Uterus (tissue), 4 donors: ENCODE data around the gene AADAT. TPM values are rescaled to one million over a fixed set of nuclear protein-coding genes. Genes with fewer than 3 reads are reported as not detected.
"Not testable (repeated sequence)": the region's sequence is repeated elsewhere in the genome, so short reads cannot be mapped to it uniquely, and the experiment has no call there.

Experiments
- DNase-seq, 2 donors: peaks; one replicate each; pipeline ENCODE4 v3.0.0-alpha.2; 2019 to 2020
- H3K27ac ChIP-seq, 2 donors: fragments of 200-600 bp; sonication (generic); 1 replicate in 1 of 2; 2 replicates in 1 of 2; pipeline ENCODE4 v1.5.1; 2016 to 2018
- H3K27me3 ChIP-seq, 2 donors: fragments of 200-600 bp; sonication (generic); one replicate each; pipeline ENCODE4 v1.5.1; 2018 to 2019; ENCODE audit warnings: control low read depth in 1 of 2
- H3K36me3 ChIP-seq, 2 donors: fragments of 200-600 bp; sonication (generic); one replicate each; pipeline ENCODE4 v1.5.1; 2019; ENCODE audit warnings: control low read depth in 1 of 2
- H3K4me1 ChIP-seq, 2 donors: fragments of 200-600 bp; sonication (generic); one replicate each; pipeline ENCODE4 v1.5.1; 2018 to 2019; ENCODE audit warnings: control low read depth in 1 of 2
- H3K4me3 ChIP-seq, 2 donors: fragments of 200-600 bp; sonication (generic); 1 replicate in 1 of 2; 2 replicates in 1 of 2; pipeline ENCODE4 v1.5.1; 2018 to 2019; ENCODE audit warnings: mild to moderate bottlenecking in 1 of 2
- H3K9me3 ChIP-seq, 2 donors: fragments of 200-600 bp; sonication (generic); one replicate each; pipeline ENCODE4 v1.5.1; 2019; ENCODE audit warnings: control low read depth in 1 of 2
- POLR2A ChIP-seq, 2 donors: fragments of 450-650 bp; IDR thresholded peaks; one replicate each; pipeline ENCODE4 v1.6.1; 2016; ENCODE audit warnings: antibody characterized with exemption in 2 of 2, mild to moderate bottlenecking in 1 of 2, moderate library complexity in 1 of 2
- intact Hi-C: fragments of 100-400 bp; cut with DNase I; formaldehyde crosslinking; loops from one replicate; pipeline ENCODE4 v1.15.1; 2023; ENCODE audit warnings: low total_unique reads
- total RNA-seq, 4 donors: library from RNA; depleted of rRNA in 3 of 4; stranded (reverse); fragments of >200 nt in 3 of 4; gene quantifications; one replicate each; pipeline versions ENCODE4 v1.1.0 to v1.2.4, GENCODE V29; 2014 to 2023
- TF ChIP-seq, protein P1 (sequence below), 4 experiments: fragments of 200-600 bp in 2 of 4; fragments of 450-650 bp in 2 of 4; sonication (generic) in 2 of 4; IDR thresholded peaks; one replicate each; pipeline ENCODE4 v1.5.1; 2016 to 2019; ENCODE audit warnings: antibody characterized with exemption in 4 of 4, mild to moderate bottlenecking in 2 of 4, moderate library complexity in 1 of 4
- donor health status: DM: yes; HTN: yes; CAD: no.

Gene AADAT
- total RNA-seq, 4 donors from 2014 or later, result 11.1 to 28.4 (median 17.6) TPM

DNA sequence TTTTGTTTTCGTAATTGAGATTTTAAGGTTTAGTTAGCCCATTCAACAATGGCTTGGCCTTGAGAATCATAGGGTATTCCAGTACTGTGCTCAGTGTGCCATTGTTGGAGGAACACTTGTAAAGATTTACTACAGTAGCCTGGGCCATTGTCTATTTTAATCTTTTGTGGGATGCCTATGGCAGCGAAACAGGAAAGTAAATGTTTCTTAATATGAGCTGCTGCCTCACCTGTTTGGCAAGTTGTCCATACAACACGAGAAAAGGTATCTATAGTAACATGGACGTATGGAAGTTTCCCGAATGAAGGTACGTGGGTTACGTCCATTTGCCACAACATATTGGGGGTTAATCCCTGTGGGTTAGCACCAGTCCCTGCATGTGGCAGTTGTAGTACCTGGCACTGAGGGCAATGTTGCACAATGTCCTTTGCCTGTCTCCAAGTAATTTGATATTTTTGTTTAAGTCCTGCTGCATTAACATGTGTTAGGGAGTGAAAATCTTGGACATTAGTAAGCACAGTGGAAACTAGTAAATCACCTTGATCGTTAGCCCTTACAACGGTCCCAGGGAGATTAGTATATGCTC, 38.6 kb upstream of the AADAT start:
- no peak for TF ChIP-seq POLR2A (IDR thresholded peaks at IDR 0.05)
- TF ChIP-seq, protein P1, sequence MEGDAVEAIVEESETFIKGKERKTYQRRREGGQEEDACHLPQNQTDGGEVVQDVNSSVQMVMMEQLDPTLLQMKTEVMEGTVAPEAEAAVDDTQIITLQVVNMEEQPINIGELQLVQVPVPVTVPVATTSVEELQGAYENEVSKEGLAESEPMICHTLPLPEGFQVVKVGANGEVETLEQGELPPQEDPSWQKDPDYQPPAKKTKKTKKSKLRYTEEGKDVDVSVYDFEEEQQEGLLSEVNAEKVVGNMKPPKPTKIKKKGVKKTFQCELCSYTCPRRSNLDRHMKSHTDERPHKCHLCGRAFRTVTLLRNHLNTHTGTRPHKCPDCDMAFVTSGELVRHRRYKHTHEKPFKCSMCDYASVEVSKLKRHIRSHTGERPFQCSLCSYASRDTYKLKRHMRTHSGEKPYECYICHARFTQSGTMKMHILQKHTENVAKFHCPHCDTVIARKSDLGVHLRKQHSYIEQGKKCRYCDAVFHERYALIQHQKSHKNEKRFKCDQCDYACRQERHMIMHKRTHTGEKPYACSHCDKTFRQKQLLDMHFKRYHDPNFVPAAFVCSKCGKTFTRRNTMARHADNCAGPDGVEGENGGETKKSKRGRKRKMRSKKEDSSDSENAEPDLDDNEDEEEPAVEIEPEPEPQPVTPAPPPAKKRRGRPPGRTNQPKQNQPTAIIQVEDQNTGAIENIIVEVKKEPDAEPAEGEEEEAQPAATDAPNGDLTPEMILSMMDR (IDR thresholded peaks at IDR 0.05), result no peak
- intact Hi-C loops, result no loop called here
- Histone ChIP-seq H3K4me3 (no peak overlapping the region), H3K27me3 (no peaks in the 10 kb centered on the region), H3K36me3 (no peaks in the 10 kb centered on the region), H3K27ac (no peak overlapping the region), H3K9me3 (no peaks in the 10 kb centered on the region), H3K4me1 (no peaks in the 10 kb centered on the region)
- DNase-seq, result no peak

DNA sequence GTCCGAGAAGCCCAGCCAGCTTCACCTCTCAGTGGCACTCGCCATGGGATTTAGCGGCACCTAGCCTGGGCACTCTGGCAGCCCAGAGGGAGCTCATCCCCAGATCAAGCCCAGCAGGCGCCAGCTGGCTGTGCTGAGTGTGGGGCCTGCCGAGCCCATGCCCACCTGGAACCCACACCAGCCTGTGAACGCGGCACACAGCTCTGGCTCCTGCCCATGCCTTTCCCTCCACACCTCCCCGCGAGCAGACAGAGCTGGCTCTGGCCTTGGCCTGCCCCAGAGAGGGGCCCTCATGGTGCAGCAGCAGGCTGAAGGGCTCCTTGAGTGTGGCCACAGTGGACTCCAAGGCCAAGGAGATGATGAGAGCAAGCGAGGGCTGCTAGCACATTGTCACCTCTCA, 38.0 kb upstream of the AADAT start:
- Histone ChIP-seq H3K4me1 (no peaks in the 10 kb centered on the region), H3K36me3 (no peaks in the 10 kb centered on the region), H3K27ac (no peak overlapping the region), H3K9me3 (no peaks in the 10 kb centered on the region), H3K4me3 (no peak overlapping the region), H3K27me3 (no peaks in the 10 kb centered on the region)
- intact Hi-C loops, result no loop called here
- TF ChIP-seq POLR2A (IDR thresholded peaks at IDR 0.05), result no peak
- TF ChIP-seq, protein P1 (IDR thresholded peaks at IDR 0.05), result no peak
- DNase-seq, result no peak

DNA sequence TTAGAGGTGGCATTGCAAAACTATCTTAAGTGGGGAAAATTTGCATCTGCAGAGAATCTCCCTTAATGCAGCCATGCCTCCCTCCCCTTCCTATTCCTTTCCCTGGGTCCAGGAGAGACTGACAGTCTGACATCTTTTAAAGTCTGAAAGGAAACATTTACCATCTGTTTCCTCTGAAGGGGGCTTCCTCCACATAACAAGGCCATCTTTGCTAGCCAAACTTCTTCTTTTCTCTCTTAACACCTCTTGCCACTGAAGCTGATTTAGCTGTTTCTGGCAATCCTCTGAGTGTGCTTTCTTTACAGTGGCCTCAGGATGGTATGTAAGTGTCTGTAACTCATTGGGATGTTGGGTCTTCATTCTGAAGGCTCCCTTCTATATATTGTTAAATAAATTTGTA, 34.6 kb upstream of the AADAT start:
- intact Hi-C loops, result no loop called here
- Histone ChIP-seq H3K9me3 (no peaks in the 10 kb centered on the region), H3K36me3 (no peaks in the 10 kb centered on the region), H3K27me3 (no peaks in the 10 kb centered on the region), H3K4me1 (no peaks in the 10 kb centered on the region), H3K27ac (no peak overlapping the region), H3K4me3 (no peak overlapping the region)
- TF ChIP-seq POLR2A (IDR thresholded peaks at IDR 0.05), result no peak
- TF ChIP-seq, protein P1 (IDR thresholded peaks at IDR 0.05), result no peak
- no peak for DNase-seq

DNA sequence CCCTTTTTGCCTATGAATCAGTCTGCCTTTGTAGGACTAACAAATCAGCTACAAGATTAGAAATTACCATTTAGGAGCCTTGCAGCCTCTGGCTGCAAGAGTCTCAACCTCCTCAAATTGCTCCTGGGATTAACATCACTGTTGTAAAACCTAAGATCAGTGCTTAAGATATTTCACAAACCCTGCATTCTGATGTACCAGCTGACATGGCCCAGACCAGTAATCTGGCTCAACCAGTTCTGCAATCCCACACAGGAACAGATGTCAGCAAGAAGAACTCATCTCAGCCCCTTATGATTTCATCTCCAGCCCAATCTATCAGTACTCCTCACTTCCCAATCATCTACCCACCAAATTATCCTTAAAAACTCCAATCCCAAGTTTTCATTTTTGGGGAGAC, 32.5 kb upstream of the AADAT start:
- no peaks in the 10 kb centered on the region for H3K9me3 ChIP-seq
- no peak overlapping the region for H3K27ac ChIP-seq
- no peaks in the 10 kb centered on the region for H3K4me1 ChIP-seq
- H3K36me3 ChIP-seq, result no peaks in the 10 kb centered on the region
- intact Hi-C loops, result no loop called here
- no peak for DNase-seq
- TF ChIP-seq, protein P1 (IDR thresholded peaks at IDR 0.05), result no peak
- no peak for TF ChIP-seq POLR2A (IDR thresholded peaks at IDR 0.05)
- no peak overlapping the region for H3K4me3 ChIP-seq
- no peaks in the 10 kb centered on the region for H3K27me3 ChIP-seq

DNA sequence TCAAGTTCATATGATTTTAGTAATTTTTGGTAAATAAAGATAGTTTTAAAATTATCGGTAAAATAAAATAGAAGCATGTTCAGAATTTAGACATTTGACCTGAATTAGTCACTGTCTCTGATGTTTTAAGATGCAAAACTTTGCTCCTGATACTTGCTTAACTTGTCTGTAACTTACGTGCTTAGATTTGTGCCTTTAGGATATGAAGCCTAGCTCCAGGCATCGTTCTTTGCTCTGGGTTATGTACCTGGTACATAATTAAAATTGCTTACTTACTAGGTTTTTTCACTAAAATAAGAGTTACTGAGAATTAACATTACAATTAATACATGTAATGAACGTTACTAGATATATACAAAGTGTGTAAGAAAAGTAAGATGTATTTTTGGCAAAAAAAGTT, 24.9 kb upstream of the AADAT start:
- intact Hi-C loops, result no loop called here
- Histone ChIP-seq H3K27me3 (no peaks in the 10 kb centered on the region), H3K4me1 (no peaks in the 10 kb centered on the region), H3K27ac (no peak overlapping the region), H3K36me3 (no peaks in the 10 kb centered on the region), H3K9me3 (no peaks in the 10 kb centered on the region), H3K4me3 (no peak overlapping the region)
- no peak for TF ChIP-seq POLR2A (IDR thresholded peaks at IDR 0.05)
- TF ChIP-seq, protein P1 (IDR thresholded peaks at IDR 0.05), result no peak
- DNase-seq, result no peak

DNA sequence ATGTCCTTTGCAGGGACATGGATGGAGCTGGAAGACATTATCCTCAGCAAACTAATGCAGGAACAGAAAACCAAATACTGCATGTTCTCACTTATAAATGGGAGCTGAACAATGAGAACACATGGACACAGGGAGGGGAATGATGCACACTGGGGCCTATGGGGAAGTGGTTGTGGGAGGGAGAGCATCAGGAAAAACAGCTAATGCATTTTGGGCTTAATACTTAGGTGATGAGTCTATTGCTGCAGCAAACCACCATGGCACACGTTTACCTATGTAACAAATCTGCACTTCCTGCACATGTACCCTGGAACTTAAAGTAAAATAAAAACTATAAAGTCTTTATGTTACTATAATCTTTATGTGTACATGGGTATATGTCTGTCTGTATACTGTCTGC, 24.4 kb upstream of the AADAT start:
- H3K27me3 ChIP-seq, H3K27ac ChIP-seq, intact Hi-C loops, H3K9me3 ChIP-seq, H3K36me3 ChIP-seq, H3K4me3 ChIP-seq, H3K4me1 ChIP-seq, DNase-seq: not testable (repeated sequence)
